Motor neuron (in vitro differentiated cells): Measurements from ENCODE around the gene WASF2. TPM values are rescaled to one million over a fixed set of nuclear protein-coding genes. Genes with fewer than 3 reads are reported as not detected.

Experiments used
- ATAC-seq, 8 experiments: fragments of 200-7000 bp; cut with Tn5 transposase; replicated peaks in 6 of 8; 2 replicates each; pipeline ENCODE4 v1.8.0; 2021; ENCODE audit warnings: mild to moderate bottlenecking in 8 of 8, moderate library complexity in 8 of 8
- H3K27ac ChIP-seq, 2 donors: fragments of 250-450 bp; sonication (Bioruptor Pico); 2 replicates each; pipeline ENCODE4 v1.9.0; 2021; ENCODE audit warnings: antibody characterized with exemption in 2 of 2, mild to moderate bottlenecking in 2 of 2, moderate library complexity in 1 of 2
- H3K4me1 ChIP-seq, 2 donors: fragments of 250-450 bp; sonication (Bioruptor Pico); replicated peaks in 1 of 2; 2 replicates each; pipeline ENCODE4 v1.6.1; 2021; ENCODE audit warnings: antibody characterized with exemption in 2 of 2, mild to moderate bottlenecking in 2 of 2, moderate library complexity in 1 of 2
- H3K4me3 ChIP-seq, 5 donors: fragments of 250-450 bp; sonication (Bioruptor Pico); 2 replicates each; pipeline ENCODE4 v1.9.0; 2021; ENCODE audit warnings: antibody characterized with exemption in 5 of 5, mild to moderate bottlenecking in 5 of 5, moderate library complexity in 4 of 5
- WGBS, 10 experiments: fragments of 450-650 bp; shearing (Covaris generic); methylation state at CpG; one replicate each; pipeline ENCODE4 v1.0.0; 2022; 5-methylcytosine and 5-hydroxymethylcytosine counted together
- in situ Hi-C, 9 experiments: fragments of 400-800 bp; cut with MboI; loops; one replicate each; pipeline ENCODE4 v1.15.0; 2021; ENCODE audit warnings: low sequenced_read_pairs in 9 of 9, low pct_unique_long_range_greater_than_20kb in 2 of 9; ENCODE audit not compliant: unreplicated experiment in 9 of 9
- total RNA-seq, 8 experiments: library from RNA; unstranded; fragments of 300-600 nt; gene quantifications; 2 replicates each; pipeline versions ENCODE4 v1.2.3 to v1.2.4, GENCODE V29; 2022

Gene WASF2
- total RNA-seq, 8 experiments from 2014 or later, result 11.8 to 38.3 (median 22.4) TPM

DNA sequence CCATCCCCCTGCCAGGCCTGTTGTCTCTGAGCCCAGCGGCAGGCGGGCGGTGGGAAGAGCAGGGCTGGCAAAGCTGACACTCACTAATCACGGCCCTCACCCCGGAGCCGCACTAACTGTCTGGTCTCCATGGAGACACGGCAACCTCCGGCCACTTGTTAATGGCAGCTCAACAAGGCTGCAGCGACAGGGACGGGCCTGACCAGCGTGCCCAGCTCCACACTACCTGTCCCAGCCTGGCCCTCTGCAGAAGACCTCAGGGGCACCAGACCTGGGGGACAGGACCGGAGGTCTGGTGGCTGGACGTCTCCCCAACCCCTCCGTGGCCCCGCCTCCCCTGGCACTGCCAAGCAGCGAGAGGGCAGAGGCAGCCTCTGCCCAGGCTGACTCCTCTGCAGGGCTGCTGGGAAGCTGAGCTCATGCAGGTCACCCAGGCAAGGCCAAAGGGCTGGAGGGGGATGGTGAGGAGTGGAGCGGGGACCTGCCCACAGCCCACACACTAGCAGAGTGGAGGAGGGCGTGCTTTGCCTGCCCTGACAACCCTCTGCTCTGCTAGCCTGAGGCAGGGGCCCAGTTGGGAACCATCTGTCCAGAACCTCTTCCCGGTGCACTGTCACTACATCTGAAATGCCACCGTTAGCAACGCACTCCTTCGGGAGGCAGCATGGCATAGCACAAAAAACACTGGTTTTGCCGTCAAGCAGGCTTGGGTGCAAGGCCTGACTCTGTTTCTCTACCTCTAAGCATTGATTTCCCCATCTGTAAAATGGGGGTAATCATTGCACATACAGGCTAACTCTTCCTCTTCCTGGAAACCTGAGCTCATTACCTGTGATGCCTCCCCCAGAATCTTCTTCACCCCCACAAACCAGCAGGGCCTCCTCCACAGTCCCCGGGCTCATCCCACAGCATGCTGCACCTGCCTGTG lies 29.6 kb upstream of the WASF2 start:
- 24 to 100% (median 83%) methylated on average over 1 to 16 of the region's 24 CpGs; no CpG with 5 or more reads in 3 of the 10 experiments for WGBS, 10 experiments
- peaks cover 67 to 68% of the 10 kb centered on the region in 2 donors for H3K4me1 ChIP-seq
- no peak overlapping the region for H3K4me3 ChIP-seq

DNA sequence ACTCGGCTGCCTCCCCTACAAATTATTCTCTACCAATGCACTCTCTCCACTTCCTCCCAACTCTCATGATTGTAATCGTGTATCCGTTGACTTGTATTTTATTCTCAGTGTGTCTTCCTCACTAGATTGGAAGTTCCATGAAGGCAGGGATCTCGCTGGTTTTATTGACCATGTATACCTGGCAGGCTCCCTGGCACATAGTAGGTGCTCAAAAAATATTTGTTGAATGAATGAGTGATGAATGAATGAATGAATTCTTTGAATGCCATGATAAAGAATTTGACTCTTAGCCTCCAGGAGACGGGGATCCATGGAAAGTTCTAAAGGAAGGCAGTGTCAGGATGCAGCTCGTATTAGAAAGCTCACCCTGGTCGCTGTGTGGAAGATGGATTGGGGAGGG lies 28.8 kb upstream of the WASF2 start:
- WGBS, 10 experiments, result 56 to 95% (median 82%) methylated on average over 1 to 7 of the region's 7 CpGs; no CpG with 5 or more reads in 2 of the 10 experiments
- in situ Hi-C loops, result no loop called here
- peaks cover 60% of the 10 kb centered on the region in 2 donors for H3K4me1 ChIP-seq
- ATAC-seq, result no peak
- no peak overlapping the region for H3K4me3 ChIP-seq
- H3K27ac ChIP-seq, result peak overlapping the region; percentile 75 to 84

More for the DNA sequence above, 29.6 kb upstream of the WASF2 start:
- in situ Hi-C loops, result no loop called here
- ATAC-seq, result peak in 5 of 8 experiments; percentile 81 to 90 (median 85)
- H3K27ac ChIP-seq, result peak overlapping the region; percentile 75 to 84

DNA sequence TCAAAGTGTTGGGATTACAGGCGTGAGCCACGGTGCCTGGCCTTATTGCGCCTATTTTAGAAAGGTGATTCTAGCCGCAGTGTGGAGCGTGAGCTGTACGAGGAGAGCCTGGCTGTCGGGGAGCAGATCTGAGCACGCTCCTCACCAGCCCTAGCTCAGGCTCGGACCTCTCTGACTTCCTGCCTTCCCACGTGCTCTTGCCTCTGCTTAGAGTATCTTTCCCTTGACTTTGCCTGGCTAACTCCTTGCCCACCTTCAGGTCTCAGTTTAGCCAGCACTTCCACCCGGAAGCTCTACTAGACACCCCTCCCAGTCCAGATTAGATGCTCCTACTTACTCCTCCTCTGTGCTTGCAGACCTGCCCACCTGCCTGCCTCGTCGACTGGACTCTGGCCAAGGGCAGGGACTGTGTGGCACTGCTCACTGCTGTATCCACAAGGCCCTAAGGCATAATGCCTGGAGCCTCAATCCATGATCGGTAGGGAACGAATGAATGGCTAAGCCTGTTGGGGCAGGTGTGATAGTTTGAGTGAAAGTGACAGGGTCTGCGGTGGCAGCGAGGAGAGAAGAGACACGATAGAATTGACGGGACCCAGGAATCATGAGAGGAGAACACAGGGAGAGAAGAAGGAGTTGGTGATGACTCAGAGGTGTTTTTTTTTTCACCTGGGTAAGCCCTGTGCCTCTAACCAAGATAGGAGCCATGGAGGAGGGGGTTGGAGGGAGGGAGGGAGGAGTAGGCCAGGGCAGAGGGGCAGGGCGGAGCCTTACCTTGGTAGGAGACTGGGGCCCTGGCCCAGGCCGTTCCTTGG lies 28.1 kb upstream of the WASF2 start:
- no peak for ATAC-seq
- Histone ChIP-seq H3K27ac (peak overlapping the region in 1 of 2 donors; percentile 21), H3K4me3 (no peak overlapping the region), H3K4me1 (peaks cover 53 to 59% of the 10 kb centered on the region in 2 donors)
- in situ Hi-C loops, result no loop called here
- WGBS, 10 experiments, result 47 to 90% (median 83%) methylated on average over 6 to 17 of the region's 21 CpGs; no CpG with 5 or more reads in 4 of the 10 experiments

DNA sequence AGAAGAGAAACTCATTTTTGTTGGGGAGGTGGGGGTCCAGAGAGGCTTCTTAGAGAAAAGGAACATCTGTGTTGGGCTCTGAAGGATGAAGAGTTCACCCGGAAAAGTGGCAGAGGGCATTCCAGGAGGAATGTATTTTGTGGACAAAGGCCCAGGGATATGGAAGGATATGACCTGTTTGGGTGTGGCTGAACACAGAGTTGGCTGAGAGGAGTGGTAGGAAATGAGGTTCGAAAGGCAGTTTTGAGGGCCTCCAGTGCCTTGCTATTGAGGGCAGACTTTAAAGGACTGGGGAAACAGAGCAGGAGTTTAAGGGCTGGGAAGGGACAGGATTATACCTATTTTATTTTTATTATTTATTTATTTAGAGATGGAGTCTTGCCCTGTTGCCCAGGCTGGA lies 27.3 kb upstream of the WASF2 start:
- Histone ChIP-seq H3K27ac (no peak overlapping the region), H3K4me1 (peaks cover 45 to 51% of the 10 kb centered on the region in 2 donors), H3K4me3 (no peak overlapping the region)
- in situ Hi-C loops, result no loop called here
- ATAC-seq, result no peak
- WGBS, 10 experiments, result 50 to 100% (median 81%) methylated on average over 1 to 2 of the region's 2 CpGs; no CpG with 5 or more reads in 3 of the 10 experiments

DNA sequence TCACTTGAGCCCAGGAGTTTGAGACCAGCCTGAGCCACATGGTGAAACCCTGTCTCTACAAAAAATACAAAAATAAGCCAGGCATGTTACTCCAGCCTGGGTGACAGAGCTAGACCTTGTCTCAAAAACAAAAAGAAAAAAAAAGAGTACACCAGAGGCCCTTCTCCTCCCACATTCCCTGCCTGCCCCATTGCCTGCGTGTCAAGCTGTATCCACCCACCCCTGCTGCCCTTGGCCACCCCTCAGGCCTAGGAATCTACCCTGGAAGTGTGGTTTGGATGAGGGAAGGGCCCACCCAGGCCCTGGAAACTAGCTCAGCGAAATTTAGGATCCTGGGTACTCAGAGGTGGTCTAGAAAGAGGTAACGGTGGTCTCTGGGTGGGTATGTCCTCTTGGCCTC lies 25.7 kb upstream of the WASF2 start:
- peaks cover 29 to 36% of the 10 kb centered on the region in 2 donors for H3K4me1 ChIP-seq
- WGBS, 10 experiments, result 0 to 100% (median 73%) methylated on average over 1 to 3 of the region's 3 CpGs; no CpG with 5 or more reads in 4 of the 10 experiments
- H3K4me3 ChIP-seq, result no peak overlapping the region
- in situ Hi-C loops, result no loop called here
- no peak overlapping the region for H3K27ac ChIP-seq
- ATAC-seq, result no peak

DNA sequence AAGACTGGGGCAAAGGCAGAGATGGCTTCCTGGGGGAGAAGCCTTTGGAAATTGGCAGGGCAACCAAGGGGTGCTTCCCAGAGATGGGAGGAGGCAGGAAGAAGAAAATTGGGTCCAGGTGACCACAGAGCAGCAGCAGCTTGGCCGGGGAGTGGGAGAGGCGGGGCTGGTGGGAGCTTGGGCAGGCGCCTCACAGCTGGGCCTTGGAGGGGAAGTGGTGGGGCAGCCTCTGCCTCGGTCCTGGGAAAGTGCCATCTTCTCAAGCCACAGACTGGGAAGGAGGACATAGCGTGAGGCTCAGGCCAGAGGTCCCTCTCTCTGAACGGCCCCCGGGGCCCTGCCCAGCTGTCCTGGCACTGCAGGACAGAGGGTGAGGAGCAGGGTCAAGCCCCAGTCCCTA lies 24.0 kb upstream of the WASF2 start:
- 80 to 100% (median 92%) methylated on average over 1 to 3 of the region's 7 CpGs; no CpG with 5 or more reads in 5 of the 10 experiments for WGBS, 10 experiments
- Histone ChIP-seq H3K4me3 (no peak overlapping the region), H3K4me1 (peaks cover 13 to 20% of the 10 kb centered on the region in 2 donors), H3K27ac (no peak overlapping the region)
- in situ Hi-C loops, result no loop called here
- no peak for ATAC-seq

GRCh38 chr1:27513528-27513927 lies 23.6 kb upstream of the WASF2 start:
- ATAC-seq, result peak in 1 of 8 experiments; percentile 33
- in situ Hi-C loops, result no loop called here
- peaks cover 8 to 16% of the 10 kb centered on the region in 2 donors for H3K4me1 ChIP-seq
- H3K27ac ChIP-seq, result no peak overlapping the region
- WGBS, 10 experiments, result 0 to 25% (median 15%) methylated on average over 1 of the region's 5 CpGs; no CpG with 5 or more reads in 6 of the 10 experiments
- no peak overlapping the region for H3K4me3 ChIP-seq

GRCh38 chr1:27509127-27510080 lies 19.4 kb upstream of the WASF2 start:
- Histone ChIP-seq H3K27ac (no peak overlapping the region), H3K4me3 (no peak overlapping the region), H3K4me1 (peaks cover 5 to 18% of the 10 kb centered on the region in 2 donors)
- in situ Hi-C loops, result no loop called here
- 10 to 100% (median 80%) methylated on average over 1 to 7 of the region's 9 CpGs for WGBS, 10 experiments
- ATAC-seq, result no peak

GRCh38 chr1:27507960-27508665 lies 18.1 kb upstream of the WASF2 start:
- ATAC-seq, result no peak
- Histone ChIP-seq H3K27ac (no peak overlapping the region), H3K4me1 (peaks cover 12 to 22% of the 10 kb centered on the region in 2 donors), H3K4me3 (no peak overlapping the region)
- 57 to 100% (median 86%) methylated on average over 1 to 3 of the region's 6 CpGs; no CpG with 5 or more reads in 2 of the 10 experiments for WGBS, 10 experiments
- in situ Hi-C loops, result no loop called here

- WGBS, 10 experiments, result 71 to 100% (median 85%) methylated on average over 1 to 6 of the region's 6 CpGs; no CpG with 5 or more reads in 3 of the 10 experiments
- H3K27ac ChIP-seq, result no peak overlapping the region
- peaks cover 12 to 22% of the 10 kb centered on the region in 2 donors for H3K4me1 ChIP-seq
- ATAC-seq, result no peak
- in situ Hi-C loops, result no loop called here
- H3K4me3 ChIP-seq, result no peak overlapping the region
Measured at GRCh38 chr1:27506703-27507102, 16.7 kb upstream of the WASF2 start.

GRCh38 chr1:27505420-27505680 lies 15.4 kb upstream of the WASF2 start:
- 6 to 100% (median 57%) methylated on average over 1 to 3 of the region's 5 CpGs; no CpG with 5 or more reads in 3 of the 10 experiments for WGBS, 10 experiments
- H3K4me1 ChIP-seq, result peaks cover 12 to 22% of the 10 kb centered on the region in 2 donors
- H3K4me3 ChIP-seq, result no peak overlapping the region
- in situ Hi-C loops, result no loop called here
- H3K27ac ChIP-seq, result peak overlapping the region in 1 of 2 donors; percentile 88
- no peak for ATAC-seq
